GM19240 (cell line): ENCODE measurements around the gene PCBP3.

ENCODE experiments used
- DNase-seq: peaks from one replicate; pipeline ENCODE4 v3.0.0; 2011; ENCODE audit warnings: low spot score; ENCODE audit not compliant: insufficient read length

PCBP3 gene

DNA sequence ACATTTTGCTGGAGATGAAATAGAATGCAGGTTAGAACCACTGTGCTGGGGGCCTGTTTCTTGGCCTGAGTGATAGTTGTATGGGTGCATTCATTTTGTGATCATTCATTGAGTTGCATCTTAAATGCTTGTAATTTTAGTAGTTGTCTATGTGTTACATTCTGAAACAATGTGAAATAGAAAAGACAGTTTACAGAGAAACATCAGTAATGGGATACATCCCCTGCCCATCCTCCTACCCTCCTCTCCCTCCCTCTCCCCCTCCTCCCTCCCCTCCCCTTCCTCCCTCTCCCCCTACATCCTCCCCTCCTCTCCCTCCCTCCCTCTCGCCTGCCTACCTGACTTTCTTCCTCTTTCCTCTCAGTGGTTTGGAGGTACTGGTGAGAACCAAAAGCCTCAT lies 283.5 kb downstream of the PCBP3 start:
- no peak for DNase-seq

DNA sequence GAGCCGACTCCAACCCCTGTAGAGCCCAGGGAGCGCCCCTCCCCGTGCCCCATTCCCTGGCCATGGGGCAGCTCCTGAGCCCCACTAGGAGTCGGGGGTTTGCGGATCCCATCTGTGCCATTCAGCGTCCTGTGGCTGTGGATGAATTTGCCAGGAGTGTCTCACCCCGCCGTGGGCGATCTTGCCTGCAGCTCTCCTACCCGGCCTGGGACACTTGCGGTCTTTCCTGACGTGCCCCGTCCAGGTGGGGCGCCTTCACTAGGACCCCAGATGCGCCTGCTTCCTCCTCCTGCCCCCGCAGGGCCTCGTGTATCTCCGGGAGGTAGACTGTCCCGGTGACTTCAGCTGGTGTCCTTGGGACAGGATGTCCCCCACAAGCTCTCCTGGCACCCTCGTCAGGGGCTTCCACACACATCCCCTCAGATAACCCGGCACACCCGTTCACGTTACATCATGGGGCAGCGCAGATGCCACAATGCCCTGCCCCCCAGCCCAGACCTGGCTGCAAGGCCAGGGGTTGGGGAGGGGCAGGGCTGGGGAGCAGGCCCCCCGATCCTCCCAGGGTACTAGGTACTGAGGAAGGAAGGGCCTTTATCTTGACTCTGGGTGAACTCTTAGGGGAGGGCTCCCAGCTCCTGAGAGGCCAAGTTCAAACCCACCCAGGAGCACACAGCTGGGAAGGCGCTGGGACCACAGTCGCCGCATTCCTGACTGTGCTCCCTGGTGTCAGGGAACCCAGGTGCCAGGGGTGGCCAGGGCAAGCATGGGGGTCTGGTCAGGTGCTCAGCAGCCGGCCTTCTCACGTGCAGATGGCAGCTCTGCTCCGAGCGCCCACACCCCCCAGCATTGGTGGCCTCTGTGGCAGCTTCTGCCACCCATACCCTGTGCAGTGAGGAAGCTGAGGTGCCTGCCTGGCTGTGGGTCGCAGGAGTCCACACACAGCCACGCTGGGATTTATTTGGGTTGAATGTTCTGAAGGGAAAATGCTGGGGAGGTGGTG lies 284.6 kb downstream of the PCBP3 start:
- DNase-seq, result no peak

DNA sequence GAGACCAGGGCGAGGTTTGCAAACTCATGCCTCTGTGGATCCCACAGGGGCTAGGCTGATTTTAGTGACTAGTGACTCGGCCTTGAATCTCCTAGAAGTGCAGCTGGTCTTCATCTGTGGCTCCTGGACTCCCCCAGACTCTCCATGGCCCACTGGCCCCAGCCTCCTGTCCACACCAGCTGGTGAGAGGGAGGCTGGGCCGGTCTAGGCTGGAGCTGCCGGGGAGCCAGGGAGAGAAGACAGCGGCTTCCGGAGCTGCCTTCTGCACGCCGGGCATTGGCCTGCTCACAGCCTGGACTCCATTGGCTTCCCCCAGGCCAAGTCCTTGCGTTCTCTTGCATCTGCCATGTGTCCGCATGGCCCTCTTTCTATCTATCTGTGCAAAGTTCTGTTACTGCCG lies 285.9 kb downstream of the PCBP3 start:
- DNase-seq, result no peak

DNA sequence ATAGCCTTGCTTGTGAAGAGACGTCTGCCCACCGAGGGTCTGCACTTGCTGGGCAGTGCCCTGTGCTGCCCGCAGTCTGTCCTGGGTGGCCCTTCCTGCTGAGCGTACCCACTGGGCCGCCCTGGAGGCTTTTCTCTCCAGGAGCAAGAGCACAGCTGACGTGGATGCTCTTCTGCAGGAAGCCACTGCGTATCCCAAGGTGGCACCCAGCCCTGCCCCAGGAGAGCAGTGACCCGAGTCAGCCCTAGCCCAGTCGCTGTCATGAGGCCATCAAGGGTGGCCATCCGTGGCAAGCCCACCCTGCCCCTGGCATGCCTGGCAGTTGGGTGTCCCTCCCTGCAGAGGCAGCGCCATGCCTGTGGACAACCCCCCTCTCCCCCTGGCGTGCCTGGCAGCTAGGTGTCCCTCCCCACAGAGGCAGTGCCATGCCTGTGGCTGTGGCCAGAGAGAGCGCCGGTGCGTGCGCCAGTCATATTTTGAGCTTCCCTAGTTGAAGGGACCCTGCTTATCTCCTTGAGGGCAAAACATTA lies 286.8 kb downstream of the PCBP3 start:
- no peak for DNase-seq

DNA sequence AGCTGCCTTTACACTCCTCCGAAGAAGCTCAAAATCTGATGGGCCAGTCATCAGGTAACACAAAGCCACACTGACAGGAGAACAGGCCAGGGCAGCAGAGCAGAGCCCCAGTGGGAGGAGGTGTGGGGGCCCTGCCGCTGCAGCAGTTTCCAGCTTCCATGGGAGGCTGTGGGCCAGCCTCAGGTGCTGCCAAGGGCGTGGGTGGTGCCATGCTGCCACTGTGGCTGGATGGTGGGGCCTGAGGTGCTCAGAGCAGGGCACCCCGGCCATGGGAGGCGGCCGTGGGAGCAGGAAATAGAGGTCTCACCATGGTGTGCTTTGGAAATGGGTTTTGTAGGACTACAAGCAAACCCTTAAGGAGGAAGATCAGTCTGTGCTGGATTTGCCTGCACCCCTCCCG lies 287.3 kb downstream of the PCBP3 start:
- DNase-seq, result no peak

DNA sequence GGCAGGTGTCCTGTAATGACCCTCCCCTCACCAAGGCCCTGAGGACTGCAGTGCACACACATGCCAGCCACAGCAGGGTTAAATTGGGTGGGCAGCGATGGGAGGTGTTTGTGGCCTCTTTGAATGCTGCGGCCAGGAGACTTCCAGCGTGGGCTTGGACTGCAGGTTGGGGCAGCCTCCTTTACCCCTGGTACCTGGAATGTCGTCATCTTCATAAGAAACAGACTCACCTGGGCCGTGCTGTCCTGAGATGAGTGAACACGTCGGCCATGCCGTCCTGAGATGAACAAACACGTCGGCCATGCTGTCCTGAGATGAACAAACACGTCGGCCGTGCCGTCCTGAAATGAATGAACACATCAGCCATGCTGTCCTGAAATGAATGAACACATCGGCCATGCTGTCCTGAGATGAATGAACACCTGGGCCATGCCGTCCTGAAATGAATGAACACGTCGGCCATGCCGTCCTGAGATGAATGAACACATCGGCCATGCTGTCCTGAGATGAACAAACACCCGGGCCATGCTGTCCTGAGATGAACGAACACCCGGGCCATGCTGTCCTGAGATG lies 288.0 kb downstream of the PCBP3 start:
- no peak for DNase-seq

DNA sequence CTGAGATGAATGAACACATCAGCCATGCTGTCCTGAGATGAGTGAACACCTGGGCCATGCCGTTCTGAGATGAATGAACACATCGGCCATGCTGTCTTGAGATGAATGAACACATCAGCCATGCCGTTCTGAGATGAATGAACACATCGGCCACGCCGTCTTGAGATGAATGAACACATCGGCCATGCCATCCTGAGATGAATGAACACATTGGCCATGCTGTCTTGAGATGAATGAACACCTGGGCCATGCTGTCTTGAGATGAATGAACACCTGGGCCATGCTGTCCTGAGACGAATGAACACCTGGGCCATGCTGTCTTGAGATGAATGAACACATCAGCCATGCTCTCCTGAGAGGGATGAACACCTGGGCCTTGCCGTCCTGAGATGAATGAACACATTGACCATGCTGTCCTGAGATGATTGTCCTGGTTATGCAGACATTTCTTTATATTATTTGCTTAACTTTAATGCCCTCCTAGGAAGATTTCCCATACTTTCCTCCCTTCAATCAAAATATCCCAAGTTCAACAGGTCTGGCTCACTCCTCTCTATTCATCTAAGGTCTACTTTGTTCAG lies 289.5 kb downstream of the PCBP3 start:
- no peak for DNase-seq

DNA sequence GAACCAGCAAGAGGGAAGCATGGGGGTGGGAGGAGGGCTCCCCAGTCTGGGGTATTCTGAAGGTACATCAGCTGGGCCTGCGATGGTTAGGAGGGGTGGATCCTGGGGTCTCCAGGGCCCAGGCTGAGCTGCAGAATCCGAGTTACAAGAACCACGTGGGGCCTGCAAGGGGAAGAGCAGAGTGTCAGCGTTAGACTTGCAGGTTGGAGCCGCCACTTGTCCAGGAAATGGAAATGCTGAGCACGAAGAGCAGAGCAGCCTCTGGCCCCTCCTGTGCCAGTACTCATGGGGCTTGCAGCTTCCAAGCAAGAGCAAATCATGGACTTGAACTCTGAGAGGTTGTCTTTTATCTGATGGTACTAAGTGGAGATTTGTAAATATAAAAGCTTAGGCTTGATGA lies 290.6 kb downstream of the PCBP3 start:
- no peak for DNase-seq

DNA sequence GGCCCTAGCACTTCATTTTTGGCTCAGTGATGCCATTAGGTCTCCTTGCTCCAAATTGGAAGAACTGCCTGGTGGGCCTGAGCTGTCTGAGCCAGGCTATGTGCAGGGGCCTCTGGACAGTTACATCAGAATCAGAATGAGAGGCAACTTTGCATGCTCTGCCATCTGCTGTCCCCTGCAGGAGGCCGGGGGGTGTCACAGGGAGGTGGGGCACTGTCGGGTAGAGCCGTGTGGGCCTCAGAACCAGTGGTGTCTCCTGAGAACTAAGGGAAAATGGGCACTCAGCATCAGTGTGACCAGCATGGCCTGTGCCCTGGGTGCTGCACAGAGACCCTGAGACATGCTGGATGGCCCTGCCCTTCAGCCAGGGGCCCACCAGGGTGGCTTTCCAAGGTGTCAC lies 291.0 kb downstream of the PCBP3 start:
- DNase-seq, result no peak

DNA sequence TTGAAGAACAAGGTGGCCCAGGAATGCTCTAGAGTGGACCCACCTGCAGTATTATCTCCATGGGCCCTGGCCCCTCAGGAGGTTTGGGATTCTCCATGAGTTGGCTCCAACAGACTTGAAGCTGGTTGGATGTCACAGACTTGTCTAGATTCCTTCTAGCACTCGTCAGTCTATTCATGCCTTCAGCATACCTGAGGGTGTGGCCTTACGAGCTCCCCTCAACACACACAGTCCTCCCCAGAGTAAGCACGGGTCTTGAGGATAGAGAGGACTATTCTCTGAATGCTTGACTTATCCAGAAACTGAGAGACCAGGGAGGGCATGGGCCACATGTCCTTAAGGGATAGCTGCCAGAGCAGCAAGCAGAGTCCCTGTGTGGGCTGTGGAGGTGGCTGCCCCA lies 292.1 kb downstream of the PCBP3 start:
- no peak for DNase-seq

DNA sequence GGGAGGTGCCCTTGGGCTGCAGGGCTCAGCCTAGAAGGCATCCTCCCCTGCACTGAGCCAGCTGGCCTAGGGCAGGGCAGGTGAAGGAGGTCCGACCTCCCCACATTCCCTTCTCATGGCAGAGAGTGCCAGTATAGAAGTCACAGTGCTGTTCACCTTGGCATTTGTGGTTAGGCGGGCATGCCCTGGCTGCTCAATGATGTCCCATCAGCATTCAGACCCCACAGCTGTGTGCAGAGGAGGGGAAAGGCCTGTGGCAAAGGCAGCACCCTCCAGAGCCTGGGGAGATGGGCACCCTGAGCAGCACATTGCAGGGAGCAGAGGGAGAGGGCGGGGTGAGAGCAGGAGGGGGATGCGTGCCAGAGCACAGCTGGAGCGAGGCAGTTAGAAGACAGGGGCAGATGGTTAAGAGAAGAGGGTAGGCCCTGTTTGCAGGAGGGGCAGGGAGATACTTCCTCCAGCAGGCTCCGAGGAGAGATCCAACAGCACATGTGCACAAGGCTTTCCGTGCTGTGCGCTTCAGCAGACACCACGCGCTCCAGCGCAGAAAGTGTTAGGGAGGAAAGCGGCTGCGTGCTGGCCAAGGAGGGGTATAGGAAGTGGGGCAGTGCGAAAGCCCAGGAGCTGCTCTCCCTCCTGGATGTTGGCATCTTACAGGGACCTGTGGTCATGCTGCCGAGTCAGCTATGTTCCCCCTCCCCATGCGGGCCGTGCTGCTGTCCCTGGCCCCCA lies 294.4 kb downstream of the PCBP3 start:
- no peak for DNase-seq

DNA sequence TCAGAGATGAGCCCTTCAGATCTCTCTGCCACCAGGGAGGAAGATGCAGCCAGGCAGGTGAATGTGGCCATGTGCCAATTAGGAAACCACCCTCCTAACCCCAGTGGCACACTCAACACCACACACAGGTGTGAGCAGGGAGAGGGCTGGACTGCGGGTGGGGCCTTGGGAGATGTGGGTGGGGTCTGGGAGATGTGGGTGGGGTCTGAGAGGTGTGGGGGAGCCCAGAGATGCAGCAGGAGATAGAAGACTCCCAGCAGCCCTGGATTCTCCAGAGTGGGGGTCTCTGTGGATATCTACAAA lies 294.9 kb downstream of the PCBP3 start:
- DNase-seq, result no peak

DNA sequence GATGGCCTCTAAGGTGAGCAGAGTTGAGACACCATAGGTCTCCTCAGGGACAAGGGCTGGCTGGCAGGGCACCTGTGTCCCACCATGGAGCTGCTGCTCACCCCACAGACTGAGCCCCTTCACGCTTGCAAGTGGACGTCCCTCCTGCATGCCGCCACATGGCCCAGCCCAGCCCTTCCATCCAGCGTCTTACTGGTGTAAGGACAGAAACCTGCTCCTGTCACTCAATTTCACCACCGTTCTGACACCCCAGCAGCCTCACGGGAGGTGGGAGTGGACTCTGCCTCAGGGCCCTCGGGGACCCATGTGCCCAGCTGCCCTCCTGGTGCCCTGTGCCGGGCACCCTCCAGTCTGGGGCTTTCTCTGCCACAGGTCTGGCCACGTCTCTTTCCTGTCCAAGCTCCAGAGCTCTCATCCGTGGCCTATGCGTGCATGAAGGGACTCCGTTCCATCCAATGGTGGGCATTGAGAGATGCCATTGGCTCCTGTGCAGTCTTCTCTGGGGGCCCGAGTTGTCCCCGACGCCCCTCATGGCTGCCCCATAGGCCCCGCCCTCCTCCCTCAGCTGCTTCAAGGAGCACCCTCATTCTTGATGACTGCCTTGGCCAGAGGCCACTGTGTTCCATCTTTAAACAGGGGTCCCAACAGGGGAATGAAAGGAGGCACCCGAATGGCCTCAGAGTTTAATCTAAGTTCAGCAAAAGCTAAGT lies 295.4 kb downstream of the PCBP3 start:
- DNase-seq, result no peak

DNA sequence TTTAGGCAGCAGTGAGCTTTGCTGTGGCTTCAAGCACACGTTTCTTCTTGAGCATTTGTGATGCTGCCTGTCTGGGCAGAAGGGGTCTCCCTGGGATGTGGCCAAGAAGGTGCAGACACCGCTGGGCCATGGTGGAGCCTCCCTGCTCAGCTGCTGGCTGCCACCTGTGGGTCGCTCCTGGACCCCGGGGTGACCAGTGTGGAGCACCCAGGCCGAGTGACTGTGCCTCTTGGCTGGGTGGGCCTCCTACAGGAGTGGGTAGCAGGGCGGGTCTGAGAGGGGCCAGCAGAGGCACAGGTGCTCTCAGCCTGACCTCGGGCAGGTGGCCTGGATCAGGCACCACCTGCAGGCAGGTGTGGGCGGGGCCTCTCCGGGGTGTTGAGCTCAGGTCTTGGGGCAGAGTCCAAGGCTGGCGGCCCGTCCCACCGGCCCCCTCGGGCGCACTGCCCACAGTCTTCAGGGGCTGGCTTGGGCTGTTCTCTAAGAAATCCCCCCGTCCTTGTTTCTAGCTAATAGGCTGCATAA lies 296.1 kb downstream of the PCBP3 start:
- DNase-seq, result no peak

DNA sequence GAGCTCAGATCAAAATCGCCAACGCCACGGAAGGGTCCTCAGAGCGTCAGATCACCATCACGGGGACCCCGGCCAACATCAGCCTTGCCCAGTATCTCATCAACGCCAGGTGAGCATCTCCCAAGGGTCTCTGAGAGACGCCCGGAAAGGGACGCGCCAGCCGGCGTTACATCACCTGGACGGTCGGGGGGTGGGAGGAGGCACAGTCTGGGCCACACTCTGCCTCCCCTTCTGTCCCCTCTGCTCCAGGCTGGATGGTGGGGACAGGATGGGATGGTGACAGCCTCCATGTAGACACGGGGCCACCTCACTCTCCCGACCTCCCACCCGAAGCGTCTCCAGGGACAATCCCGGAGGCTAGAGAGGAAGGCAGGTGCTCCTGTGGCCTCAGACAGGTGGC lies 296.6 kb downstream of the PCBP3 start:
- DNase-seq, result no peak

DNA sequence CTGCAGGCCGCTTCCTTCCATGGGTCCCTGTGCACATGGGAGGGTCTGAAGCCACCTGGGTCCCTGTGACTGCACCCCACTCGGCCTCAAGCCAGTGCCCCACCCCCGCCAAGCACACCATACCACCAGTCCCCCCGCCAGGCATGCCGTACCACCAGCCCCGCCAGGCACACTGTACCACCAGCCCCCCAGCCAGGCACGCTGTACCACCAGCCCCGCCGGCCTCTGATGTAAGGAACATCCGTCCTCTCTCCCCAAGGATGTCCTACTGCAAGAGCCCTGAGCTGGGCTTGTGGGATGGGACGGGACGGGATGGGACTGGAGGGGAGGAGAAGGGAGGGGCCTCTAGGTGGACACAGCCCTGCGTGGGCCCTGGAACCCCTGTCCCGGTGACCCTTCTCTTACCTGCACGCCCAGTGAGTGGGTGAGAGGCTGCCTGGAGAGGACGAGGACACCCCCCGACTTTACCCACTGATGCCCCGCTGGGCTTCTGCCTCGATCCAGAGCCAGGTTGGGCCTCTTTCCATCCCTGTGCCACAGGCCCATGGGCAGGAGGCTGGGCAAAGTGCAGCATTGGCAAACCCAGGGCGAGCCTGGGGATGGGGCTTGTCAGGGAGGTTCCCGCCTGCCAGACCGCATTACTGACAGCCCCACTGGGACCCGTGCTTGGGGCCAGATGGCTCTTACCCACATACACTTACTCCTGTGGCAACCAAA lies 297.3 kb downstream of the PCBP3 start:
- no peak for DNase-seq

DNA sequence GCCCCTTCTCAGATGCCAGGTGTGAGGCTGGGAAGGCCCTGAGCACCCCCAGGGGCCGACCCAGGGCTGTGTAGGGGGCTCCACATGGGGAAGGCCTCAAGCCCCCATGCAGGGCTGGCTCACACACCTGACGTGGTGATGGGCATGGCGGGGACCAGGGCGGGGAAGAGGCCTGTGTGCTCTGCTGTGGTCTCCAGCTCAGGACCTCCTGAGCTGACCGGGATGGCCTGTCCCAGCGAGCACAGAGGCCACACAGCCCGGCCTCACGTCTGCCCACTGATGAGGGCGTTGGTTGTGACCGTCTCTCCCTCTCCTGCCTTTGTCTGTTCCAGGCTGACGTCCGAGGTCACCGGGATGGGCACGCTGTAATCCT lies 297.8 kb downstream of the PCBP3 start:
- no peak for DNase-seq

DNA sequence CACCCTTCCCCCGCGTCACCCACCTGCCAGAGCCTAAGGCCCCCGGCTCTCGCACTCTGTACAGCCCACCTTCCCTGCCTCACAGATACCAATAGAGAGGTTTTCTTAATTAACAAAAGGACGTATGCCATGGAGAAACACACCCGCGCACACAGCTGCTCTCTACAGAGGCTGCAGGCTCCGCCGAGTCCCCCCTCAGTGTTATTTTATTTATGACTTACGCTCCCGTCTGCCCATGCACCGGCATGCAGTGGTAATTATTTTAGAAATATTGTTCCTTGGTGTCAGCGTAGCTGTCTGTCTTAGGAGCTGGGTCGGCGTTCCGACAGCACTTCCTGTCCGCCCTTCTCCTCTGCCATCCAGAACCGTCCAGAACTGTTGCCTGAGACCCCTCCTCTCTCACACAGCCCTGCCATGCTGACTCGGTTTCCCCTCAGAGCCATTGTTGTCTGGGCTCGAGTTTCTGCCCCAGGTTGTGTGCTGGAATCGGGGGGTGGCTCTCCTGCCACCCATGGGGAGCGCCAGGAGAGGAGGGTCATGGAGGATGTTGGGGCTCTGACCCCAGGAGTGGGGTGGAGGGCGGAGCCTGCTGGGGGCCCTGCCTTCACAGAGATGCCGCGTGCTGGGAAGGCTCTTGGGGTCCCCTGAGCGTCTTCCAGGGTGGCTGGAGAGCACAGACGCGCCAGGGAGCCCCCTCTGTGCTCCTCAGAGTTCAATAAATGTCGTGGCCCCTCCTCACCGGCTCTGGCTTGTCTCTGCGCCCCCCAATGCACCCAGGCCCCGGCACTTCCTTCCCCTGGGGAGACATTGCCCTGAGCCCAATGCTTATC lies 298.4 kb downstream of the PCBP3 start:
- DNase-seq, result no peak
